Pancreas (tissue), 10 donors: ENCODE measurements around the gene AFF3. TPM values are rescaled to one million over a fixed set of nuclear protein-coding genes. Genes with fewer than 3 reads are reported as not detected.

Source experiments
- ATAC-seq, 4 donors: fragments of 200-7000 bp; cut with Tn5 transposase; one replicate each; pipeline versions ENCODE4 v1.8.0 to v1.9.1; 2020; ENCODE audit warnings: mild to moderate bottlenecking in 4 of 4, moderate library complexity in 4 of 4
- DNase-seq, 6 donors: peaks; one replicate each; pipeline ENCODE4 v3.0.0-alpha.2; 2020
- FAIRE-seq: peaks from 2 replicates; lab custom pipeline; 2012; peaks lifted over from hg19 to GRCh38; lab: Jason Lieb, UNC
- H3K27ac ChIP-seq, 4 donors: fragments of 200-600 bp; sonication (generic); 1 replicate in 3 of 4; 2 replicates in 1 of 4; pipeline versions ENCODE4 v1.5.0 to v1.8.0; 2020
- H3K27me3 ChIP-seq, 4 donors: fragments of 200-600 bp; one replicate each; pipeline ENCODE4 v1.8.0; 2021
- H3K36me3 ChIP-seq, 3 donors: fragments of 200-600 bp; sonication (generic) in 1 of 3; one replicate each; pipeline versions ENCODE4 v1.5.0 to v1.8.0; 2020 to 2021
- H3K4me1 ChIP-seq, 3 donors: fragments of 200-600 bp; one replicate each; pipeline ENCODE4 v1.8.0; 2021
- H3K4me3 ChIP-seq, 4 donors: fragments of 200-600 bp; sonication (generic) in 2 of 4; one replicate each; pipeline versions ENCODE4 v1.5.0 to v1.8.0; 2020 to 2021
- H3K9me3 ChIP-seq, 4 donors: fragments of 200-600 bp; one replicate each; pipeline ENCODE4 v1.8.0; 2021
- CTCF ChIP-seq, 4 donors: fragments of 200-600 bp; sonication (generic) in 3 of 4; IDR thresholded peaks; one replicate each; pipeline versions ENCODE4 v1.5.0 to v1.8.0; 2021; ENCODE audit warnings: antibody characterized with exemption in 4 of 4
- WGBS, 2 donors: extraction: QIAGEN DNeasy Blood & Tissue Kit; methylation state at CpG; one replicate each; pipeline ENCODE4 v1.1.7; 2013; 5-methylcytosine and 5-hydroxymethylcytosine counted together
- intact Hi-C, 3 donors: fragments of 100-400 bp; cut with DNase I; formaldehyde crosslinking; loops; one replicate each; pipeline versions ENCODE4 v1.11.1 to v1.14.2; 2022
- polyA plus RNA-seq, 2 donors: library from polyadenylated mRNA; stranded (reverse); fragments of 200-250 nt; gene quantifications; one replicate each; pipeline ENCODE4 v1.2.3, GENCODE V29; 2013
- total RNA-seq, 6 donors: library from RNA; stranded (reverse); fragmentation: NEBNext Ultra II Directional in 4 of 6; extraction: Animal tissue kit (Norgen Biotek cat#: 25700) in 4 of 6; gene quantifications; one replicate each; pipeline versions ENCODE4 v1.2.1 to v1.2.4, GENCODE V29; 2021 to 2023
- donor health status: healthy with polysubstance abuse.
- donor health status: DM: no; HTN: no; CAD: no; lungs with moderate emphysema.
- donor health status: DM: no; HTN: no; CAD: no.
- donor health status: control.
- donor health status: control.
- donor health status: Bipolar disorder and iron deficiency.
- donor health status: DM: yes; HTN: yes; CAD: no.
- donor health status: DM: no; HTN: no; CAD: no.
- donor health status: DM: no; HTN: no; CAD: no.
- donor health status: DM: yes; HTN: yes; CAD: no.

Gene AFF3
- total and polyA plus RNA-seq, 8 donors, result 0.19 to 1.1 (median 0.54) TPM

DNA sequence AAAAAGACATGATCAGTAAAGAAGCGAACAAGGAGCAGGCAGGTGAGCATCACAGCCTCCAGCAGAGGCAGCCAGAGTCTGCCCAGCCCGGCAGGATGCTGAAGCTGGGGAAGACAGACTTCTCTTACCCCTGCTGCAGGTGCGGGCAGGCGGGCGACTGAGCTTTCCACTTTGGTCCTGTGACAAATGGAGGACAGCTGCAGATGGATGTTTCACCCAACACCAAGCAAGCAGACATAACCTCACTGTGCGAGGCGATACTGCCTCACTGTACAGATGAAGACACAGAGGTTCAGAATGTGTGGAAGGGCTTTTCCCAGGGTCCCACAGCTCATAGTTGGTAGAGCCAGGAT, 251.0 kb downstream of the AFF3 start:
- DNase-seq (no peak), FAIRE-seq (no peak), ATAC-seq (no peak)
- Histone ChIP-seq H3K4me3 (no peak overlapping the region), H3K4me1 (no peaks in the 10 kb centered on the region), H3K27ac (no peak overlapping the region), H3K9me3 (no peaks in the 10 kb centered on the region), H3K27me3 (no peaks in the 10 kb centered on the region), H3K36me3 (no peaks in the 10 kb centered on the region)
- 90 to 91% methylated on average over 7 of the region's 7 CpGs for WGBS, 2 donors
- no peak for TF ChIP-seq CTCF (IDR thresholded peaks at IDR 0.05)
- intact Hi-C loops, result no loop called here

DNA sequence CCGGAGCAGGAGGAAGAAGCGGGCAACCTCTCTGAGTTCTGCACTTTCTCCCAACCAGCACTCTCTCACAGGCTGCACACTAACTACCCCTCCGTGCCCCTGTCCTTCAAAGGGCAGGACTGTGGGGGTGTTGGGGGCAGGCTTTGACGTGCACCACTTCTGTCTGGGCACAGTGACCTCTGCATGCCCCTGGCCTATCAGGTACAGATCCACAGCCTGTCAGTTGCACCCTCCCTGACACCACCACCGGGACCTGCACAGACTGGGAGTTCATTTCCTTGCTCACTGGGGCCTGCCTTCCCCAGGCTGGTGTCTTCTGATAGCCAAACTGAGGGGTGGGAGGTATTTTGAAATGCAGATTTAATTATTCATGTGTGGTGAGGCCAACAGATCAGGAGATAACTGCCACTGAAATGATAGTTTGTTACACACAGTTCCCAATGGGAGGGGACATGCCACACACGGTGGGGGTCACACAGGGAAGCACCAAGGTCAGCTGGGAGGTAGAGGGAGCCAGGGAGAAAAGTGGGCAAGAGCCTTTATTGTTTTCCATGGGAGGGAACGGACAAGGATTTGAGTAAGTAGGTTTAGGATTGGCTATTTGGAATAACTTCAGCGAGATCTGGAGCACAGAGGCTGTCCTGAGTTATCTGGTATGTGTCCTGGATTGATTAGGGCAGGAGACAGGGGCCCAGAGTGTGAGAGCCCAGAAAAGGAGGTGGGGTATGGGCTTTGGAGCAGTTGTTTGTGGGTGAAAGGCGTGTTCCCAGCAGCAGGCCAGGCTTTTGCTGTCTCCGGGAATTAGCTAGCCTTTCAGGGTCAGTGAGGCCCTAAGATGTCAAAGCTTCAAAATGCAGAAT, 251.6 kb downstream of the AFF3 start:
- no peak for TF ChIP-seq CTCF (IDR thresholded peaks at IDR 0.05)
- ATAC-seq (no peak), FAIRE-seq (no peak), DNase-seq (no peak)
- Histone ChIP-seq H3K4me3 (no peak overlapping the region), H3K36me3 (no peaks in the 10 kb centered on the region), H3K27me3 (no peaks in the 10 kb centered on the region), H3K27ac (no peak overlapping the region), H3K4me1 (no peaks in the 10 kb centered on the region), H3K9me3 (no peaks in the 10 kb centered on the region)
- intact Hi-C loops, result no loop called here
- 78 to 86% methylated on average over 10 of the region's 10 CpGs for WGBS, 2 donors

DNA sequence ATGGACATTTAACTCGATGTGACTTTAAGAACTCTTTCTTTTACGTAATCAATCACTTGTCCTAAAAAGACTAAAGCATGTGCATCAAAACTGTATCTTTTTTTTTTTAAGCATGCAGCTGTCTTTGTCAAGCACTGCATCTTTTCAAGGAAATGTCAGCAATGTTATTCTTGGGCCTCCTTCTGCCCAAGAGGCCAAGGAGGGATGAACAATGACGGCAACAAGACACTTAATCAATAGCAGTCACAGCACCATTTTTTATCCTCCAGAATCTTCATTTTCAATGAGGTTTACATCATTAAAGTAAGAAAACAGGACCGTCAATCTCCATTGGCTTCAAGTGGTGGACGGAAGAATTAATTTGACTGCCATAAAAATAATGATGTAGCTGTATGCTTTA, 253.8 kb downstream of the AFF3 start:
- no peak for DNase-seq
- H3K36me3 ChIP-seq, result no peaks in the 10 kb centered on the region
- no peak for ATAC-seq
- no peaks in the 10 kb centered on the region for H3K9me3 ChIP-seq
- H3K27ac ChIP-seq, result no peak overlapping the region
- no peak for FAIRE-seq
- TF ChIP-seq CTCF (IDR thresholded peaks at IDR 0.05), result no peak
- H3K27me3 ChIP-seq, result no peaks in the 10 kb centered on the region
- intact Hi-C loops, result no loop called here
- H3K4me3 ChIP-seq, result no peak overlapping the region
- no peaks in the 10 kb centered on the region for H3K4me1 ChIP-seq
- 66 to 67% methylated on average over 5 of the region's 5 CpGs for WGBS, 2 donors

DNA sequence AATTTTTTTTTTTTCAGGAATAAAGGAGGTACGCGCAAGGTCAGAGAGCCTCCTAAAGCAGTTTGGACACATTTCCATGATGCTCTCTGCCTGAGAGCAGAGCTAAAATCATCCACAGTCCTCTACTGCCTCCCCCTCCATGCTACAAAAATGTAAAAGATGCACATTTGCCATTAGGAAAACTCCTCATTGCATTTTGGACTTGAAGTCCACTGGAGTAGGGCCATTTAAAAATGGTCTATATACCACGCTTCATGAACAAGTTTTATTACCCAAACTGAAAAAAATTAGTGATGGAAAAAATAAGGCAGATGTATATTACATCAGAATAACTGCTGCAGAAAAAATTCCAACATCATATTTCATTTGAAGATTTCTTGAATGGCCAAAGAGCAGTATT, 256.0 kb downstream of the AFF3 start:
- WGBS, 2 donors, result 95 to 97% methylated on average over 3 of the region's 3 CpGs
- intact Hi-C loops, result no loop called here
- H3K27me3 ChIP-seq, result no peaks in the 10 kb centered on the region
- H3K4me1 ChIP-seq, result peaks cover 0 to 3% (median 0%) of the 10 kb centered on the region in 3 donors
- no peaks in the 10 kb centered on the region for H3K9me3 ChIP-seq
- TF ChIP-seq CTCF (IDR thresholded peaks at IDR 0.05), result no peak
- no peak overlapping the region for H3K27ac ChIP-seq
- no peaks in the 10 kb centered on the region for H3K36me3 ChIP-seq
- DNase-seq (no peak), FAIRE-seq (no peak), ATAC-seq (no peak)
- H3K4me3 ChIP-seq, result no peak overlapping the region

DNA sequence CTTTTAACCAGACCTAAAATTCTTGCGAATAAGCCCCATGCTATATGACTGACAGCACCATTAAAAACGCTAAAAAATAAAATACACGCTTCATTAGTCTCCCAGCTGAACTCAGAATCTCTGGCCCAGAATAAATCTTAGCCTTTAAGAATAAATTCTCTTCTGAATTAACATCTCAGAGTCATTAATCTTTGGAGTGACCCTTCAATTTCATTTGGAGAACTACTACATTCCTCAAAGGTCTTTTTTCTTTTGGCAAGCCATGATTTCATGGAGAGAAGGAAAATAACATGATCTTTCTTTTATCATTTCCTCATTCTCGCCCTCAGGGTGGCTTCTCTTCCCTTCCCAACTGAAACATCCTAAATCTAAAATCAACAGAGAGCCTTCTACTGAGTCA, 259.0 kb downstream of the AFF3 start:
- no peak for TF ChIP-seq CTCF (IDR thresholded peaks at IDR 0.05)
- ATAC-seq (no peak), FAIRE-seq (no peak), DNase-seq (no peak)
- Histone ChIP-seq H3K9me3 (no peaks in the 10 kb centered on the region), H3K27ac (no peak overlapping the region), H3K27me3 (no peaks in the 10 kb centered on the region), H3K36me3 (no peaks in the 10 kb centered on the region), H3K4me1 (peaks cover 0 to 4% (median 0%) of the 10 kb centered on the region in 3 donors), H3K4me3 (no peak overlapping the region)
- intact Hi-C loops, result no loop called here
- 78 to 85% methylated on average over 4 of the region's 4 CpGs for WGBS, 2 donors
